Gastrocnemius medialis (tissue), 4 donors: ENCODE results near the gene ALG10B. TPM values are rescaled to one million over a fixed set of nuclear protein-coding genes. Genes with fewer than 3 reads are reported as not detected.
"Not testable (repeated sequence)": the region's sequence is repeated elsewhere in the genome, so short reads cannot be mapped to it uniquely, and the experiment has no call there.

ENCODE experiments used
- ATAC-seq, 2 donors: fragments of 150-250 bp; one replicate each; pipeline ENCODE4 v1.9.1; 2016
- DNase-seq, 2 donors: peaks; one replicate each; pipeline ENCODE4 v3.0.0-alpha.2; 2019
- H3K27ac ChIP-seq, 4 donors: fragments of 200-600 bp; sonication (generic); 1 replicate in 1 of 4; 2 replicates in 3 of 4; pipeline ENCODE4 v1.5.1; 2016 to 2018; ENCODE audit warnings: mild to moderate bottlenecking in 2 of 4, moderate library complexity in 1 of 4
- H3K27me3 ChIP-seq, 3 donors: fragments of 200-600 bp; sonication (generic) in 2 of 3; 1 replicate in 1 of 3; 2 replicates in 2 of 3; pipeline versions ENCODE4 v1.5.1 to v1.6.0; 2016 to 2019; ENCODE audit warnings: mild to moderate bottlenecking in 1 of 3, moderate library complexity in 1 of 3
- H3K36me3 ChIP-seq, 2 donors: fragments of 200-600 bp; sonication (generic) in 1 of 2; one replicate each; pipeline ENCODE4 v1.5.1; 2017 to 2018
- H3K4me1 ChIP-seq, 2 donors: fragments of 200-600 bp; sonication (generic) in 1 of 2; one replicate each; pipeline ENCODE4 v1.5.1; 2016 to 2017; ENCODE audit warnings: mild to moderate bottlenecking in 2 of 2
- H3K4me3 ChIP-seq, 4 donors: fragments of 200-600 bp; sonication (generic) in 3 of 4; 1 replicate in 1 of 4; 2 replicates in 3 of 4; pipeline ENCODE4 v1.5.1; 2016 to 2019; ENCODE audit warnings: mild to moderate bottlenecking in 2 of 4
- H3K9me3 ChIP-seq, 3 donors: fragments of 200-600 bp; sonication (generic) in 2 of 3; 1 replicate in 1 of 3; 2 replicates in 2 of 3; pipeline ENCODE4 v1.5.1; 2016 to 2019
- CTCF ChIP-seq, 5 experiments: fragments of 450-650 bp in 3 of 5; fragments of 200-600 bp in 2 of 5; sonication (generic) in 2 of 5; IDR thresholded peaks in 4 of 5; conservative IDR thresholded peaks in 1 of 5; 1 replicate in 4 of 5; 2 replicates in 1 of 5; pipeline ENCODE4 v1.5.1; 2016 to 2019; ENCODE audit warnings: antibody characterized with exemption in 5 of 5, mild to moderate bottlenecking in 3 of 5, moderate library complexity in 3 of 5
- POLR2A ChIP-seq, 2 donors: fragments of 450-650 bp; IDR thresholded peaks; one replicate each; pipeline ENCODE4 v1.6.1; 2017; ENCODE audit warnings: antibody characterized with exemption in 2 of 2, mild to moderate bottlenecking in 2 of 2, moderate library complexity in 2 of 2
- in situ Hi-C, 4 donors: fragments of 200-750 bp; cut with MboI; loops; one replicate each; pipeline versions ENCODE4 v1.15.0 to v1.8.0; 2017; ENCODE audit warnings: low sequenced_read_pairs in 4 of 4
- intact Hi-C: fragments of 100-400 bp; cut with DNase I; formaldehyde crosslinking; loops from one replicate; pipeline ENCODE4 v1.15.1; 2023; ENCODE audit warnings: low total_unique reads
- total RNA-seq, 4 donors: library from RNA; depleted of rRNA; stranded (reverse); fragments of >200 nt; gene quantifications; one replicate each; pipeline versions ENCODE4 v1.1.0 to v1.2.3, GENCODE V29; 2016

Gene ALG10B
- total RNA-seq, 4 donors from 2014 or later = 1.1 to 3.8 (median 3.2) TPM

DNA sequence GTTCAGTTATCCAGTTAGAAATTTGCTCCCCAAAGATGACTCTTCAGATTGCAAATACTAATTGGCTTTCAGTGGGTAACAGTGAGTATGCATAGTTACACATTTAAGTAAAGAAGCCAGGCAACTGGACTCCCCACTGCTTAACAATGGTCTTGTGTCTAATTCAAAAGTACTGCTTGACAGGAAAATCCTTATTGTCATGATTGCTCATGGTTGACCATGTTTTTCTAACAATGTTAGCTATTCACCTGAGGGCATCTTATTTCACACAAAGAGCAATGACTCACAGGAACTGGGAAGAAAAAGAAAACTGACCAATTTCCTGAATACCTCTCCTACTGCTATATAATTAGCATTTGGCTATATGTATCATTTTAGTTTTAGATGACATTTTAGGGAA is 33.7 kb upstream of the ALG10B start:
- no peak for ATAC-seq
- H3K9me3 ChIP-seq = no peaks in the 10 kb centered on the region
- TF ChIP-seq CTCF (IDR thresholded peaks at IDR 0.05 in 4 of 5, conservative IDR thresholded peaks at IDR 0.05 in 1 of 5) (no peak), POLR2A (IDR thresholded peaks at IDR 0.05) (no peak)

GRCh38 chr12:38289396-38289795 is 27.2 kb upstream of the ALG10B start:
- no peak for TF ChIP-seq POLR2A (IDR thresholded peaks at IDR 0.05)
- no peak for TF ChIP-seq CTCF (IDR thresholded peaks at IDR 0.05 in 4 of 5, conservative IDR thresholded peaks at IDR 0.05 in 1 of 5)
- intact Hi-C loops = no loop called here
- no peaks in the 10 kb centered on the region for H3K36me3 ChIP-seq
- H3K27me3 ChIP-seq = no peaks in the 10 kb centered on the region
- no peak overlapping the region for H3K27ac ChIP-seq
- DNase-seq (no peak), ATAC-seq (no peak)
- no peaks in the 10 kb centered on the region for H3K4me1 ChIP-seq
- in situ Hi-C loops = no loop called here
- no peak overlapping the region for H3K4me3 ChIP-seq
- H3K9me3 ChIP-seq = no peaks in the 10 kb centered on the region

More for the DNA sequence above, 33.7 kb upstream of the ALG10B start:
- Histone ChIP-seq H3K4me1 (no peaks in the 10 kb centered on the region), H3K27me3 (no peaks in the 10 kb centered on the region), H3K4me3 (no peak overlapping the region), H3K36me3 (no peaks in the 10 kb centered on the region), H3K27ac (no peak overlapping the region)
- in situ Hi-C loops = no loop called here
- intact Hi-C loops = no loop called here
- no peak for DNase-seq

GRCh38 chr12:38291160-38291559 is 25.4 kb upstream of the ALG10B start:
- intact Hi-C loops = no loop called here

GRCh38 chr12:38302972-38303371 is 13.6 kb upstream of the ALG10B start:
- H3K4me3 ChIP-seq, ATAC-seq, in situ Hi-C loops, H3K27me3 ChIP-seq, H3K9me3 ChIP-seq, H3K36me3 ChIP-seq, intact Hi-C loops, DNase-seq, H3K4me1 ChIP-seq, H3K27ac ChIP-seq: not testable (repeated sequence)

More at GRCh38 chr12:38291160-38291559, 25.4 kb upstream of the ALG10B start:
- no peak for DNase-seq
- H3K36me3 ChIP-seq = no peaks in the 10 kb centered on the region
- no peak overlapping the region for H3K4me3 ChIP-seq
- in situ Hi-C loops = no loop called here
- H3K9me3 ChIP-seq = no peaks in the 10 kb centered on the region
- TF ChIP-seq POLR2A (IDR thresholded peaks at IDR 0.05) = no peak
- no peak for TF ChIP-seq CTCF (IDR thresholded peaks at IDR 0.05 in 4 of 5, conservative IDR thresholded peaks at IDR 0.05 in 1 of 5)
- H3K27ac ChIP-seq = no peak overlapping the region
- H3K4me1 ChIP-seq = no peaks in the 10 kb centered on the region
- H3K27me3 ChIP-seq = no peaks in the 10 kb centered on the region
- no peak for ATAC-seq

- DNase-seq, H3K36me3 ChIP-seq, H3K4me3 ChIP-seq, H3K4me1 ChIP-seq, H3K27ac ChIP-seq, in situ Hi-C loops, H3K27me3 ChIP-seq, ATAC-seq, H3K9me3 ChIP-seq: not testable (repeated sequence)
- intact Hi-C loops = loop anchor here (10.0 kb wide), 1 partner anchor 953 kb away; no protein-coding TSS in a partner anchor
Measured at GRCh38 chr12:38321966-38322365, 5.4 kb downstream of the ALG10B start.

- in situ Hi-C loops = loop anchor here in 3 of 4 donors (25.0 kb wide), 4 partner anchors 762 to 962 kb away; no protein-coding TSS in a partner anchor
Measured at GRCh38 chr12:38324912-38325311, 8.3 kb downstream of the ALG10B start.

More at GRCh38 chr12:38324912-38325311, 8.3 kb downstream of the ALG10B start:
- no peaks in the 10 kb centered on the region for H3K9me3 ChIP-seq
- ATAC-seq = no peak
- TF ChIP-seq POLR2A (IDR thresholded peaks at IDR 0.05) = no peak
- TF ChIP-seq CTCF (IDR thresholded peaks at IDR 0.05 in 4 of 5, conservative IDR thresholded peaks at IDR 0.05 in 1 of 5) = no peak
- DNase-seq = no peak
- intact Hi-C loops = loop anchor here (10.0 kb wide), 1 partner anchor 950 kb away; no protein-coding TSS in a partner anchor
- no peak overlapping the region for H3K4me3 ChIP-seq
- H3K27ac ChIP-seq = no peak overlapping the region
- no peaks in the 10 kb centered on the region for H3K36me3 ChIP-seq
- no peaks in the 10 kb centered on the region for H3K27me3 ChIP-seq
- no peaks in the 10 kb centered on the region for H3K4me1 ChIP-seq
